Upper lobe of left lung (tissue), 4 donors: Measurements from ENCODE around the gene OXNAD1.

Experiments used
- CTCF ChIP-seq, 6 experiments: fragments of 450-650 bp in 4 of 6; fragments of 200-600 bp in 2 of 6; sonication (generic) in 2 of 6; IDR thresholded peaks; one replicate each; pipeline ENCODE4 v1.5.1; 2016 to 2019; ENCODE audit warnings: antibody characterized with exemption in 6 of 6
- EP300 ChIP-seq, 4 donors: sonication (generic); formaldehyde crosslinking; IDR thresholded peaks; one replicate each; pipeline ENCODE4 v1.5.1; 2017; ENCODE audit warnings: antibody characterized with exemption in 4 of 4, control low read depth in 2 of 4
- POLR2A ChIP-seq, 4 donors: fragments of 450-650 bp; IDR thresholded peaks; one replicate each; pipeline ENCODE4 v1.5.1; 2016 to 2017; ENCODE audit warnings: antibody characterized with exemption in 4 of 4, mild to moderate bottlenecking in 2 of 4
- POLR2AphosphoS5 ChIP-seq, 2 donors: sonication (generic); formaldehyde crosslinking; IDR thresholded peaks; one replicate each; pipeline ENCODE4 v1.5.1; 2017; ENCODE audit warnings: antibody characterized with exemption in 2 of 2

GRCh38 chr3:16338999-16339398, 74.0 kb downstream of the OXNAD1 start:
- TF ChIP-seq CTCF (IDR thresholded peaks at IDR 0.05) (no peak), EP300 (IDR thresholded peaks at IDR 0.05) (no peak), POLR2AphosphoS5 (IDR thresholded peaks at IDR 0.05) (peak; percentile 66 to 81), POLR2A (IDR thresholded peaks at IDR 0.05) (no peak)
